Thyroid gland (tissue), 4 donors: ENCODE measurements around the gene HDDC3.

ENCODE experiments used
- CTCF ChIP-seq, 6 experiments: fragments of 200-600 bp in 3 of 6; fragments of 450-650 bp in 3 of 6; sonication (generic) in 3 of 6; IDR thresholded peaks; one replicate each; pipeline ENCODE4 v1.5.1; 2016 to 2019; ENCODE audit warnings: antibody characterized with exemption in 6 of 6, mild to moderate bottlenecking in 2 of 6, inconsistent platforms in 1 of 6, moderate library complexity in 1 of 6
- POLR2A ChIP-seq, 2 donors: fragments of 450-650 bp; IDR thresholded peaks; one replicate each; pipeline ENCODE4 v1.6.1; 2017; ENCODE audit warnings: antibody characterized with exemption in 2 of 2, mild to moderate bottlenecking in 2 of 2, moderate library complexity in 1 of 2

GRCh38 chr15:90933301-90933700 lies 952 bp upstream of the HDDC3 start:
- TF ChIP-seq CTCF (IDR thresholded peaks at IDR 0.05) (no peak), POLR2A (IDR thresholded peaks at IDR 0.05) (no peak)
